Liver (tissue), 9 donors: ENCODE measurements around the gene TBL1XR1. TPM values are rescaled to one million over a fixed set of nuclear protein-coding genes. Genes with fewer than 3 reads are reported as not detected.

ENCODE experiments used
- DNase-seq: peaks from one replicate; pipeline ENCODE4 v3.0.0-alpha.2; 2017; ENCODE audit warnings: low spot score
- H3K27ac ChIP-seq, 2 donors: one replicate each; pipeline ENCODE4 v1.7.0; 2013; ENCODE audit warnings: inconsistent platforms in 2 of 2, low read length in 2 of 2, control low read depth in 1 of 2, low read depth in 1 of 2, mild to moderate bottlenecking in 1 of 2
- H3K27me3 ChIP-seq, 4 donors: one replicate each; pipeline versions ENCODE4 v1.6.1 to v1.7.0; 2013; ENCODE audit warnings: low read length in 3 of 4, inconsistent platforms in 1 of 4, mild to moderate bottlenecking in 1 of 4, moderate library complexity in 1 of 4; ENCODE audit not compliant: control insufficient read depth in 4 of 4, insufficient read depth in 4 of 4
- H3K36me3 ChIP-seq, 4 donors: one replicate each; pipeline versions ENCODE4 v1.6.1 to v1.7.0; 2013; ENCODE audit warnings: low read length in 3 of 4, mild to moderate bottlenecking in 3 of 4, low read depth in 1 of 4, moderate library complexity in 1 of 4; ENCODE audit not compliant: control insufficient read depth in 4 of 4, insufficient read depth in 3 of 4
- H3K4me1 ChIP-seq, 4 donors: one replicate each; pipeline versions ENCODE4 v1.6.1 to v1.7.0; 2013; ENCODE audit warnings: low read length in 3 of 4, mild to moderate bottlenecking in 3 of 4, moderate library complexity in 1 of 4; ENCODE audit not compliant: control insufficient read depth in 4 of 4, insufficient read depth in 4 of 4
- H3K4me3 ChIP-seq, 3 donors: one replicate each; pipeline versions ENCODE4 v1.6.1 to v1.7.0; 2013; ENCODE audit warnings: low read length in 3 of 3, control low read depth in 1 of 3, low read depth in 1 of 3, mild to moderate bottlenecking in 1 of 3
- H3K9ac ChIP-seq, 2 donors: one replicate each; pipeline ENCODE4 v1.7.0; 2013; ENCODE audit warnings: low read length in 2 of 2, mild to moderate bottlenecking in 2 of 2, moderate library complexity in 2 of 2, control low read depth in 1 of 2, low read depth in 1 of 2
- H3K9me3 ChIP-seq, 4 donors: one replicate each; pipeline versions ENCODE4 v1.6.1 to v1.7.0; 2013; ENCODE audit warnings: low read length in 3 of 4; ENCODE audit not compliant: control insufficient read depth in 4 of 4
- CTCF ChIP-seq: fragments of 150-350 bp; IDR thresholded peaks from 2 replicates; pipeline ENCODE4 v1.5.1; 2017; ENCODE audit warnings: improper control_type of control experiment, low read depth, low read length; ENCODE audit not compliant: missing input control
- EGR1 ChIP-seq, 2 donors: IDR thresholded peaks; 2 replicates each; pipeline ENCODE4 v1.6.1; 2016 to 2018; ENCODE audit warnings: antibody characterized with exemption in 2 of 2, low read depth in 2 of 2
- FOXA1 ChIP-seq: IDR thresholded peaks from 2 replicates; pipeline ENCODE4 v1.6.1; 2016; ENCODE audit warnings: antibody characterized with exemption
- FOXA2 ChIP-seq: IDR thresholded peaks from 2 replicates; pipeline ENCODE4 v1.6.1; 2016; ENCODE audit warnings: antibody characterized with exemption
- GABPA ChIP-seq, 2 donors: IDR thresholded peaks in 1 of 2; conservative IDR thresholded peaks in 1 of 2; 2 replicates each; pipeline ENCODE4 v1.6.1; 2016; ENCODE audit warnings: antibody characterized with exemption in 2 of 2, mild to moderate bottlenecking in 1 of 2, moderate library complexity in 1 of 2
- HNF4A ChIP-seq, 2 donors: conservative IDR thresholded peaks; 2 replicates each; pipeline ENCODE4 v1.6.1; 2016; ENCODE audit warnings: antibody characterized with exemption in 2 of 2, mild to moderate bottlenecking in 2 of 2
- HNF4G ChIP-seq: IDR thresholded peaks from 2 replicates; pipeline ENCODE4 v1.6.1; 2016; ENCODE audit warnings: antibody characterized with exemption
- JUND ChIP-seq, 2 donors: IDR thresholded peaks; 2 replicates each; pipeline ENCODE4 v1.6.1; 2016; ENCODE audit warnings: antibody characterized with exemption in 2 of 2
- MAX ChIP-seq: IDR thresholded peaks from 2 replicates; pipeline ENCODE4 v1.6.1; 2016; ENCODE audit warnings: antibody characterized with exemption
- NR2F2 ChIP-seq: IDR thresholded peaks from 2 replicates; pipeline ENCODE4 v1.6.1; 2016; ENCODE audit warnings: antibody characterized with exemption
- RAD21 ChIP-seq, 2 donors: IDR thresholded peaks; 2 replicates each; pipeline ENCODE4 v1.6.1; 2016; ENCODE audit warnings: antibody characterized with exemption in 2 of 2, mild to moderate bottlenecking in 2 of 2
- REST ChIP-seq: IDR thresholded peaks from 2 replicates; pipeline ENCODE4 v1.6.1; 2016; ENCODE audit warnings: antibody characterized with exemption, mild to moderate bottlenecking
- RXRA ChIP-seq, 2 donors: IDR thresholded peaks; 2 replicates each; pipeline ENCODE4 v1.6.1; 2017 to 2018; ENCODE audit warnings: antibody characterized with exemption in 2 of 2, mild to moderate bottlenecking in 1 of 2
- SP1 ChIP-seq: IDR thresholded peaks from 2 replicates; pipeline ENCODE4 v1.6.1; 2018; ENCODE audit warnings: antibody characterized with exemption, mild to moderate bottlenecking
- TAF1 ChIP-seq: conservative IDR thresholded peaks from 2 replicates; pipeline ENCODE4 v1.6.1; 2016; ENCODE audit warnings: antibody characterized with exemption, mild to moderate bottlenecking
- YY1 ChIP-seq: IDR thresholded peaks from 2 replicates; pipeline ENCODE4 v1.6.1; 2016; ENCODE audit warnings: antibody characterized with exemption, mild to moderate bottlenecking
- ZBTB33 ChIP-seq: IDR thresholded peaks from 2 replicates; pipeline ENCODE4 v1.6.1; 2016; ENCODE audit warnings: antibody characterized with exemption
- WGBS: extraction: QIAGEN DNeasy Blood & Tissue Kit; methylation state at CpG from one replicate; pipeline ENCODE4 v1.1.7; 2013; 5-methylcytosine and 5-hydroxymethylcytosine counted together
- polyA plus RNA-seq, 2 donors: library from polyadenylated mRNA; stranded (reverse) in 1 of 2; unstranded in 1 of 2; fragments of 200-250 nt in 1 of 2; fragments of >200 nt in 1 of 2; fragmentation: Nextera tagmentation in 1 of 2; extraction: Ambion mirVana in 1 of 2; gene quantifications; one replicate each; pipeline versions ENCODE4 v1.2.1 to v1.2.3, GENCODE V29; 2013 to 2015
- total RNA-seq, 2 donors: library from RNA; depleted of rRNA; stranded (reverse); fragments of >200 nt; gene quantifications; one replicate each; pipeline ENCODE4 v1.2.3, GENCODE V29; 2014
- donor health status: healthy.
- donor health status: healthy.
- donor health status: healthy.
- donor health status: healthy.
- donor health status: healthy.

TBL1XR1 gene
- total and polyA plus RNA-seq, 4 donors = 10.3 to 65.9 (median 33.2) TPM

- Histone ChIP-seq H3K27ac (no peak overlapping the region), H3K4me1 (no peaks in the 10 kb centered on the region), H3K27me3 (no peaks in the 10 kb centered on the region), H3K36me3 (no peaks in the 10 kb centered on the region), H3K9me3 (no peaks in the 10 kb centered on the region), H3K4me3 (no peak overlapping the region), H3K9ac (no peak overlapping the region)
- no peak for TF ChIP-seq RAD21 (IDR thresholded peaks at IDR 0.05)
- no peak for TF ChIP-seq MAX
- TF ChIP-seq FOXA1 = no peak
- no peak for TF ChIP-seq RXRA (IDR thresholded peaks at IDR 0.05)
- TF ChIP-seq TAF1 = no peak
- TF ChIP-seq EGR1 (IDR thresholded peaks at IDR 0.05; ENCODE audit: low read depth in 2 of 2) = no peak
- TF ChIP-seq HNF4A (conservative IDR thresholded peaks at IDR 0.05) = no peak
- no peak for TF ChIP-seq YY1
- TF ChIP-seq GABPA (IDR thresholded peaks at IDR 0.05 in 1 of 2, conservative IDR thresholded peaks at IDR 0.05 in 1 of 2) = no peak
- no peak for TF ChIP-seq ZBTB33
- no peak for TF ChIP-seq CTCF
- no peak for TF ChIP-seq HNF4G
- DNase-seq = no peak
- WGBS = 86% methylated on average over 2 of the region's 2 CpGs
These were observed 36.8 kb upstream of the TBL1XR1 start for GRCh38 chr3:177234121-177234520.

GRCh38 chr3:177231242-177231641 lies 34.0 kb upstream of the TBL1XR1 start:
- Histone ChIP-seq H3K27me3 (no peaks in the 10 kb centered on the region), H3K27ac (no peak overlapping the region), H3K36me3 (no peaks in the 10 kb centered on the region), H3K4me3 (no peak overlapping the region), H3K9ac (no peak overlapping the region), H3K9me3 (no peaks in the 10 kb centered on the region), H3K4me1 (no peaks in the 10 kb centered on the region)
- TF ChIP-seq REST (no peak), ZBTB33 (no peak), RXRA (IDR thresholded peaks at IDR 0.05) (no peak), NR2F2 (no peak), HNF4G (no peak), YY1 (no peak), FOXA2 (no peak), JUND (IDR thresholded peaks at IDR 0.05) (no peak), MAX (no peak), RAD21 (IDR thresholded peaks at IDR 0.05) (no peak), SP1 (no peak)
- 94% methylated on average over 2 of the region's 2 CpGs for WGBS
- no peak for DNase-seq
